Measurements from ENCODE around the gene COMMD9.

DNA sequence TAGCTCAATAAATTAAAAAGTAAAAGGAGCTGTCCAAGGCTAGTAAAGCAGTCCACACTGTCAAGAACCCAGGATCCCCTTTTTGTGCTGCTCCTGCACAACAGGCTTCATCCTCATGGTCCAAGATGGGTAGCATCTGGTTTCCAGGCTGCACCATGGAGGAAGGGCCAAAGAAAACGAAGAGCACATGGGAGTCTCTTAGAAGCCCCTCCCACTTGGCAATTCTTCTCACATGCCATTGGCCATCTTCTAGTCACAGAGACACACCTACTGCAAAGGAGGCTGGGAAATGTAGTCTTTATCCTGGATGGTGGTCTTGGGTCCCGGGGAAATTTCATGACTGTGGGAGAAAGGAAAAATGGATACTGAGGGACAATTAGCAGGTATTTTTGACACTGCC is 44.7 kb upstream of the COMMD9 start:
- TF ChIP-seq MAZ (IDR thresholded peaks at IDR 0.05; ENCODE audit: borderline replicate concordance, low read depth, low read length) (no peak), POLR2A (IDR thresholded peaks at IDR 0.05; ENCODE audit: low read depth, low read length) (no peak), RAD21 (IDR thresholded peaks at IDR 0.05; ENCODE audit: low read length) (no peak), CHD1 (IDR thresholded peaks at IDR 0.05; ENCODE audit: low read depth, low read length) (no peak), MAFK (IDR thresholded peaks at IDR 0.05; ENCODE audit: low read depth, low read length) (no peak), FOS (IDR thresholded peaks at IDR 0.05; ENCODE audit: low read depth, low read length) (no peak), RCOR1 (IDR thresholded peaks at IDR 0.05; ENCODE audit: insufficient replicate concordance, low read length) (no peak)
- TF ChIP-seq, protein P1, sequence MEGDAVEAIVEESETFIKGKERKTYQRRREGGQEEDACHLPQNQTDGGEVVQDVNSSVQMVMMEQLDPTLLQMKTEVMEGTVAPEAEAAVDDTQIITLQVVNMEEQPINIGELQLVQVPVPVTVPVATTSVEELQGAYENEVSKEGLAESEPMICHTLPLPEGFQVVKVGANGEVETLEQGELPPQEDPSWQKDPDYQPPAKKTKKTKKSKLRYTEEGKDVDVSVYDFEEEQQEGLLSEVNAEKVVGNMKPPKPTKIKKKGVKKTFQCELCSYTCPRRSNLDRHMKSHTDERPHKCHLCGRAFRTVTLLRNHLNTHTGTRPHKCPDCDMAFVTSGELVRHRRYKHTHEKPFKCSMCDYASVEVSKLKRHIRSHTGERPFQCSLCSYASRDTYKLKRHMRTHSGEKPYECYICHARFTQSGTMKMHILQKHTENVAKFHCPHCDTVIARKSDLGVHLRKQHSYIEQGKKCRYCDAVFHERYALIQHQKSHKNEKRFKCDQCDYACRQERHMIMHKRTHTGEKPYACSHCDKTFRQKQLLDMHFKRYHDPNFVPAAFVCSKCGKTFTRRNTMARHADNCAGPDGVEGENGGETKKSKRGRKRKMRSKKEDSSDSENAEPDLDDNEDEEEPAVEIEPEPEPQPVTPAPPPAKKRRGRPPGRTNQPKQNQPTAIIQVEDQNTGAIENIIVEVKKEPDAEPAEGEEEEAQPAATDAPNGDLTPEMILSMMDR (conservative IDR thresholded peaks at IDR 0.05; ENCODE audit: low read depth, low read length), result no peak
